Stimulated activated CD8-positive, alpha-beta memory T cell treated with anti-CD3 and anti-CD28 coated beads, Interleukin-4, amount 100 ng/mL, for 4 hours (primary cell): ENCODE measurements around the gene GET4.

Source experiments
- DNase-seq, 2 donors: peaks; one replicate each; pipeline ENCODE4 v3.0.0-alpha.2; 2020; ENCODE audit warnings: low read depth in 2 of 2, low spot score in 1 of 2

The GET4 gene

GRCh38 chr7:945556-946255, 69.4 kb downstream of the GET4 start:
- DNase-seq: no peak
